K562 (cell line): ENCODE data around the gene SCMH1. TPM values are rescaled to one million over a fixed set of nuclear protein-coding genes. Genes with fewer than 3 reads are reported as not detected.

Experiments
- COPS2 ChIP-seq: fragments of 450-650 bp; conservative IDR thresholded peaks from 2 replicates; pipeline ENCODE4 v1.6.1; 2016; ENCODE audit warnings: mild to moderate bottlenecking, moderate library complexity
- EGR1 ChIP-seq: fragments of 450-650 bp; conservative IDR thresholded peaks from 2 replicates; pipeline ENCODE4 v1.6.1; 2017; ENCODE audit warnings: mild to moderate bottlenecking
- HMG20A ChIP-seq: fragments of 450-650 bp; formaldehyde crosslinking; conservative IDR thresholded peaks from 2 replicates; pipeline ENCODE4 v1.4.0; 2020; ENCODE audit warnings: mild to moderate bottlenecking, mixed read lengths
- IFI16 ChIP-seq: fragments of 250-450 bp; sonication (Bioruptor Pico); IDR thresholded peaks from 2 replicates; pipeline ENCODE4 v2.1.2; 2022; ENCODE audit warnings: mild to moderate bottlenecking, inconsistent platforms
- L3MBTL2 ChIP-seq: fragments of 450-650 bp; IDR thresholded peaks from 2 replicates; pipeline ENCODE4 v1.6.1; 2016; ENCODE audit warnings: mild to moderate bottlenecking, moderate library complexity
- MAFK ChIP-seq: IDR thresholded peaks from 2 replicates; pipeline ENCODE4 v1.6.1; 2011; ENCODE audit warnings: low read length, improper control_type of control experiment
- NCOA4 ChIP-seq: fragments of 450-650 bp; IDR thresholded peaks from 2 replicates; pipeline ENCODE4 v1.6.1; 2018; ENCODE audit warnings: mild to moderate bottlenecking; ENCODE audit not compliant: partially characterized antibody
- NFYB ChIP-seq: IDR thresholded peaks from 2 replicates; pipeline ENCODE4 v1.6.1; 2011; ENCODE audit warnings: mild to moderate bottlenecking, moderate library complexity; ENCODE audit not compliant: insufficient read length; ENCODE audit errors: extremely low read depth
- NR1H2 ChIP-seq: sonication (generic); formaldehyde crosslinking; IDR thresholded peaks from 2 replicates; pipeline ENCODE4 v1.4.0; 2020; ENCODE audit warnings: mild to moderate bottlenecking, missing genetic modification reagents
- PCBP2 ChIP-seq: fragments of 200-400 bp; formaldehyde crosslinking; IDR thresholded peaks from 2 replicates; pipeline ENCODE4 v1.6.1; 2018; ENCODE audit warnings: low read length, low read depth, mild to moderate bottlenecking, moderate library complexity; ENCODE audit not compliant: poor library complexity, severe bottlenecking
- POLR3G ChIP-seq: IDR thresholded peaks from 2 replicates; pipeline ENCODE4 v1.6.1; 2011; ENCODE audit not compliant: insufficient read length, insufficient replicate concordance; ENCODE audit errors: extremely low read depth
- PYGO2 ChIP-seq: fragments of 450-650 bp; IDR thresholded peaks from 2 replicates; pipeline ENCODE4 v1.6.1; 2016; ENCODE audit warnings: mild to moderate bottlenecking, missing genetic modification characterization, moderate library complexity, missing compliant biosample characterization
- RBM14 ChIP-seq: fragments of 200-400 bp; formaldehyde crosslinking; IDR thresholded peaks from 2 replicates; pipeline ENCODE4 v1.6.1; 2018; ENCODE audit warnings: low read depth, mild to moderate bottlenecking, low read length, moderate library complexity, borderline replicate concordance; ENCODE audit not compliant: insufficient read depth
- SMARCE1 ChIP-seq: fragments of 450-650 bp; IDR thresholded peaks from 2 replicates; pipeline ENCODE4 v1.7.1; 2016; ENCODE audit warnings: mild to moderate bottlenecking
- XRCC4 ChIP-seq: IDR thresholded peaks from one replicate; pipeline ENCODE4 v1.6.1; 2011; ENCODE audit not compliant: insufficient read depth, insufficient read length; ENCODE audit errors: extremely low read depth
- ZNF184 ChIP-seq: sonication (generic); formaldehyde crosslinking; IDR thresholded peaks from 2 replicates; pipeline ENCODE4 v1.5.0; 2020; ENCODE audit warnings: missing genetic modification reagents
- ZNF3 ChIP-seq: fragments of 250-450 bp; sonication (Bioruptor Pico); IDR thresholded peaks from 2 replicates; pipeline ENCODE4 v1.5.0; 2021; ENCODE audit warnings: mild to moderate bottlenecking, moderate library complexity
- ZNF449 ChIP-seq: fragments of 250-450 bp; sonication (Bioruptor Pico); IDR thresholded peaks from 2 replicates; pipeline ENCODE4 v1.8.0; 2022; ENCODE audit warnings: moderate library complexity, mild to moderate bottlenecking, inconsistent platforms
- ZNF586 ChIP-seq: fragments of 450-650 bp; formaldehyde crosslinking; conservative IDR thresholded peaks from 2 replicates; pipeline ENCODE4 v1.4.0; 2020; ENCODE audit warnings: mild to moderate bottlenecking, moderate library complexity
- ZNF695 ChIP-seq: fragments of 450-650 bp; formaldehyde crosslinking; IDR thresholded peaks from 2 replicates; pipeline ENCODE4 v1.4.0; 2020; ENCODE audit warnings: mild to moderate bottlenecking, moderate library complexity
- polyA plus RNA-seq, 8 experiments: library from polyadenylated mRNA; depleted of rRNA in 4 of 8; stranded (reverse) in 5 of 8; unstranded in 3 of 8; fragments of >200 nt; fragmentation: Nextera tagmentation in 2 of 8; fragmentation: Illumina TruSeq in 1 of 8; extraction: Ambion mirVana in 2 of 8; extraction: Trizol in 1 of 8; gene quantifications; 2 replicates each; pipeline versions ENCODE4 v1.2.1 to v1.2.3, GENCODE V29; 2011 to 2014; ENCODE audit warnings: inconsistent platforms in 1 of 8, missing spikeins in 1 of 8
- total RNA-seq, 7 experiments: library from RNA; depleted of rRNA in 6 of 7; stranded (reverse); fragments of >200 nt in 6 of 7; fragmentation: Illumina TruSeq in 2 of 7; extraction: Trizol in 2 of 7; gene quantifications; 2 replicates each; pipeline versions ENCODE4 v1.2.1 to v1.2.3, GENCODE V29; 2011 to 2021; ENCODE audit warnings: low replicate concordance in 1 of 7
- TF ChIP-seq, protein P1 (sequence below): sonication (generic); formaldehyde crosslinking; IDR thresholded peaks from 2 replicates; pipeline ENCODE4 v1.8.1; 2023; ENCODE audit warnings: mild to moderate bottlenecking, missing genetic modification reagents
- TF ChIP-seq, protein P2 (sequence below): fragments of 250-450 bp; sonication (Bioruptor Pico); IDR thresholded peaks from 2 replicates; pipeline ENCODE4 v1.5.0; 2020; ENCODE audit warnings: mild to moderate bottlenecking, borderline replicate concordance
- TF ChIP-seq, protein P3 (sequence below): fragments of 250-450 bp; sonication (Bioruptor Pico); IDR thresholded peaks from 2 replicates; pipeline ENCODE4 v1.5.0; 2021

Gene SCMH1
- total and polyA plus RNA-seq, 9 of the 15 experiments (the other 6 are each of a cell fraction or from before 2014, with no cell fraction given), result 8.5 to 37.0 (median 26.8) TPM

DNA sequence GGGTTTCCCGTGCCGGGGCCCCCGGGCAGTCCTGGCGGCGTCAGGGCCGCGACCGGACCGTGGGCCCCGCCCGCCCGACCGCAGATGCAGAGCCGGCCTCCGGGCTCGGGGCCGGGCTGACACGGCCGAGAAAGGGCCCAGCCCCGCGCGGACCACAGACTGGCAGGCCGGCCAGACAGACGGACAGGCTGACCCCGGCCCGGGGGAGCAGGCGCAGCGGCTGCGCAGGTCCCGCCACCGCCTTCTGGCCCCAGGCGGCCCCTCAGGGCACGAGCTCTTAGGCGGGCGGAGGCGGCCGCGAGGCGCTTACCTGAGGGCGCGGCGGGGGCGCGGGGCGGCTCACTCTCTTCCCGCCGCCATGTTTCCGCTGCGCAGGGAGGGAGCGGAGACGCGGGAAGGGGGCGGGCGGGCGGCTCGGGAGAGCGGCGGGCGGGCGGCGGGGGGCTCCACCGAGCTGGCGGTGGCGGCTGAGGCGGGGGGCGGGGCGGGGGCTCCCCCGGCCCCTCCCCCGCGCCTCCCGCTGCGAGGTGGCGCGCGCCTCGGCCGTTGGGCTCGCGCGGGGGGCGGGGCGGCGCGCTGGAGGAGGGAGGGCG lies at the start of gene SCMH1 (continued):
- TF ChIP-seq, protein P1, sequence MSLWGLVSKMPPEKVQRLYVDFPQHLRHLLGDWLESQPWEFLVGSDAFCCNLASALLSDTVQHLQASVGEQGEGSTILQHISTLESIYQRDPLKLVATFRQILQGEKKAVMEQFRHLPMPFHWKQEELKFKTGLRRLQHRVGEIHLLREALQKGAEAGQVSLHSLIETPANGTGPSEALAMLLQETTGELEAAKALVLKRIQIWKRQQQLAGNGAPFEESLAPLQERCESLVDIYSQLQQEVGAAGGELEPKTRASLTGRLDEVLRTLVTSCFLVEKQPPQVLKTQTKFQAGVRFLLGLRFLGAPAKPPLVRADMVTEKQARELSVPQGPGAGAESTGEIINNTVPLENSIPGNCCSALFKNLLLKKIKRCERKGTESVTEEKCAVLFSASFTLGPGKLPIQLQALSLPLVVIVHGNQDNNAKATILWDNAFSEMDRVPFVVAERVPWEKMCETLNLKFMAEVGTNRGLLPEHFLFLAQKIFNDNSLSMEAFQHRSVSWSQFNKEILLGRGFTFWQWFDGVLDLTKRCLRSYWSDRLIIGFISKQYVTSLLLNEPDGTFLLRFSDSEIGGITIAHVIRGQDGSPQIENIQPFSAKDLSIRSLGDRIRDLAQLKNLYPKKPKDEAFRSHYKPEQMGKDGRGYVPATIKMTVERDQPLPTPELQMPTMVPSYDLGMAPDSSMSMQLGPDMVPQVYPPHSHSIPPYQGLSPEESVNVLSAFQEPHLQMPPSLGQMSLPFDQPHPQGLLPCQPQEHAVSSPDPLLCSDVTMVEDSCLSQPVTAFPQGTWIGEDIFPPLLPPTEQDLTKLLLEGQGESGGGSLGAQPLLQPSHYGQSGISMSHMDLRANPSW (CRISPR knock-in tag), result no peak
- TF ChIP-seq L3MBTL2, result no peak
- TF ChIP-seq POLR3G, result no peak
- no peak for TF ChIP-seq SMARCE1
- no peak for TF ChIP-seq ZNF695
- TF ChIP-seq ZNF586, result no peak
- no peak for TF ChIP-seq NFYB
- TF ChIP-seq, protein P2, sequence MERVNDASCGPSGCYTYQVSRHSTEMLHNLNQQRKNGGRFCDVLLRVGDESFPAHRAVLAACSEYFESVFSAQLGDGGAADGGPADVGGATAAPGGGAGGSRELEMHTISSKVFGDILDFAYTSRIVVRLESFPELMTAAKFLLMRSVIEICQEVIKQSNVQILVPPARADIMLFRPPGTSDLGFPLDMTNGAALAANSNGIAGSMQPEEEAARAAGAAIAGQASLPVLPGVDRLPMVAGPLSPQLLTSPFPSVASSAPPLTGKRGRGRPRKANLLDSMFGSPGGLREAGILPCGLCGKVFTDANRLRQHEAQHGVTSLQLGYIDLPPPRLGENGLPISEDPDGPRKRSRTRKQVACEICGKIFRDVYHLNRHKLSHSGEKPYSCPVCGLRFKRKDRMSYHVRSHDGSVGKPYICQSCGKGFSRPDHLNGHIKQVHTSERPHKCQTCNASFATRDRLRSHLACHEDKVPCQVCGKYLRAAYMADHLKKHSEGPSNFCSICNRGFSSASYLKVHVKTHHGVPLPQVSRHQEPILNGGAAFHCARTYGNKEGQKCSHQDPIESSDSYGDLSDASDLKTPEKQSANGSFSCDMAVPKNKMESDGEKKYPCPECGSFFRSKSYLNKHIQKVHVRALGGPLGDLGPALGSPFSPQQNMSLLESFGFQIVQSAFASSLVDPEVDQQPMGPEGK, result no peak
- no peak for TF ChIP-seq IFI16 (CRISPR knock-in tag)
- TF ChIP-seq PCBP2, result no peak
- TF ChIP-seq ZNF184 (CRISPR knock-in tag), result no peak
- no peak for TF ChIP-seq HMG20A (CRISPR knock-in tag)
- no peak for TF ChIP-seq ZNF449 (CRISPR knock-in tag)
- peak; percentile 53 for TF ChIP-seq EGR1
- no peak for TF ChIP-seq ZNF3 (CRISPR knock-in tag)
- TF ChIP-seq COPS2, result no peak
- TF ChIP-seq NCOA4, result no peak
- no peak for TF ChIP-seq MAFK
- TF ChIP-seq XRCC4, result no peak
- no peak for TF ChIP-seq PYGO2 (tag)
- peak; percentile 16; the same call in 1 of the 2 replicates for TF ChIP-seq NR1H2 (CRISPR knock-in tag)
- TF ChIP-seq, protein P3, sequence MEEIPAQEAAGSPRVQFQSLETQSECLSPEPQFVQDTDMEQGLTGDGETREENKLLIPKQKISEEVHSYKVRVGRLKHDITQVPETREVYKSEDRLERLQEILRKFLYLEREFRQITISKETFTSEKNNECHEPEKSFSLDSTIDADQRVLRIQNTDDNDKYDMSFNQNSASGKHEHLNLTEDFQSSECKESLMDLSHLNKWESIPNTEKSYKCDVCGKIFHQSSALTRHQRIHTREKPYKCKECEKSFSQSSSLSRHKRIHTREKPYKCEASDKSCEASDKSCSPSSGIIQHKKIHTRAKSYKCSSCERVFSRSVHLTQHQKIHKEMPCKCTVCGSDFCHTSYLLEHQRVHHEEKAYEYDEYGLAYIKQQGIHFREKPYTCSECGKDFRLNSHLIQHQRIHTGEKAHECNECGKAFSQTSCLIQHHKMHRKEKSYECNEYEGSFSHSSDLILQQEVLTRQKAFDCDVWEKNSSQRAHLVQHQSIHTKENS (CRISPR knock-in tag), result no peak
- TF ChIP-seq RBM14, result no peak
